GM19455 (cell line): Measurements from ENCODE around the gene IQCM.

ENCODE experiments used
- ATAC-seq: cut with Tn5 transposase; IDR thresholded peaks from one replicate; pipeline ENCODE4 v1.9.1; 2021; ENCODE audit not compliant: unreplicated experiment

IQCM gene

DNA sequence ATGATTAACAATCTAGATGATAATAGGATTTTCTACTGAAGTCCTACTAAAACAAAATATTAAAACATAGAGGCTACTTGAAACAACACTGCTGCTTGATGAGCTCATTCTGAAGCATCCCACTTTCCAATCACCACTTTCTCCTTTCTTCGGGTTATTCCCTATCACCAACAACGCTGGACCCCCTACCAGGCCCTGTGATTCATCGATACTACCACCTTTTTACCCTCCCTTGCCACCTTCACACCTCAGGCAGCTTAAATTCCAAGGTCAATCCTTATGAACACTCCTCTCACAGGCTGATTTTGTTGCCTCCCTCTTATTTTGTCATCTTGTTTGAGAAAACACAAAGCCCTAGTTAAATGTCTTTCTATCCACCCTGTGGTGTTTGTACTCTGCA is 102.6 kb downstream of the IQCM start:
- ATAC-seq = no peak

DNA sequence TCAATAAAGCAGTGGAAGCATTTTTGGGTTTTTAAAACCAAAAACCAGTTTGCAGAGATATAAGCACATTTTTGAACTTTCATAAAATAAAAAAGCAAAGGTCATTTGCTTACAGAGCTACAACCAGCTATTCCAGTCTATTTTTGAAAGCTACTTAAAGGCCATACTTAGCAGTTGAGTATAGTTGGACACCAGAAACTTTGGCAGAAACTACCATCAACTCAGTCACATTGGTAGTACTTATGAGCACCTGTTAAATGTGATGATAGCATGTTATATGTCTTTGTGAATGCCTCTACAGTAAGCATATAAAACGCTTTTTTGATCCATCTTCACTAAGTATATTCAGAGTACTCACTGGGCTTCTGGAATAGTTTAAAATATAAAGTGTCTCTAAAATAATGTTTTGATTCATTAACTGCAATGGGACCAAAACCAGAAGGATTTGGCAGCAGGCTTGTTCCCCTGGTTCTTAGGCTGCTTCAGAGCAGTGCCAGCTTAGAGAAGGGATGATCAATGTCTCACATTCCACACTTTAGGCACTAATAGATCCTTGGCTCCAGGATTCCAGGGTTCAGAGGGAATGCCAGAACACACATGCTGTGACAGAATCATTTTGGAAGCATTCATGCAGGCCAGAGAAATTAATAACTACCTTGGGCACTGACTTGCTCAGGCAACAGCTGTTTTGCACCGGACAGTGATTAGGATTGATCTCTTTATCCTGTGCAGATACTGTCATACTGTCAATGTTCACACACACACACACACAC is 103.9 kb downstream of the IQCM start:
- ATAC-seq = no peak

DNA sequence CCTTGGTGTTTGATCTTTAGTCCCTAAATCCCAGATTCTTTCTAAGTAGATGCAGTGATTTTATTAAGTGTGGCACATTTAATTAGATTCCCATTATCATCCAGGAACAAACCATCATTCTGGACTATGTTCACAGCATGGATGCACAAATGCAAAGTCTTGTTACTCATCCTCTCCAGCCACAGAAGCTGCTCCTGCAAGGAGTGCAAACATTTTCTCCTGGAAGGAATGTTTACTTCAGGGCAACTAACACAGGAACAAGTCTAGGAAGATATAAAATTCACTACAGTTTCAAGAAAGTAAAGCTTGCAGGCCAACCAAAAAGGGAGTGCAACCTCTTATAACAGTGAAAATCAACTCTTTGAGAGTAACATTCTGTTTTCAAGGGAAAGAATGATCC is 106.0 kb downstream of the IQCM start:
- ATAC-seq = no peak

DNA sequence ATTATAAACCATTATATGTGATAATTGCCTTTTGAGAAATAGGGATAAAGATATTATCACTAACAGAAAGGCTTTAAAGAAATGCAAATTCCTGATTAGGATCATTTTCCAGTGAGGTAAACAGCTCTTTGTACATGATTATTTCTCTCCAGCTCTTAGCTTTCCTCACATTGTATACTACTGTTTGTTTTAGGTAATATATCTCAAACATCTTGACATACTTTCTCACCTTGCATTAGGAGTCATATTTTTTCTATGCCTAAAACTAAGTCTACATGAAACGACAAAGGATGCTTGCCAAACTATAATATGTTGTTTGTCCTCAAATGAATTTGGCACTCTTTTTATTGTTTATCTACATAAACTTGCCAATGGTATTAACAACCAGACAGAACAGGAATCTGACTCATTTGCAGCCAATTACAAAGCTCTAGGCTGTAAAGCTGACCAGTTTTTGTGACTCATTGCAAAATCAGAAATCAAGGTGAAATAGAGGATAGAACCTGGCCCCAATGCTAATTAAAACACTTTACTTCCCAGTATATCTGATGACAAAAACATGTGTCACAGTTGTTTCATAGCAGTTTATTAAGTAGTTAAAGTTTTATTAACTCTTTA is 107.0 kb downstream of the IQCM start:
- ATAC-seq = no peak

DNA sequence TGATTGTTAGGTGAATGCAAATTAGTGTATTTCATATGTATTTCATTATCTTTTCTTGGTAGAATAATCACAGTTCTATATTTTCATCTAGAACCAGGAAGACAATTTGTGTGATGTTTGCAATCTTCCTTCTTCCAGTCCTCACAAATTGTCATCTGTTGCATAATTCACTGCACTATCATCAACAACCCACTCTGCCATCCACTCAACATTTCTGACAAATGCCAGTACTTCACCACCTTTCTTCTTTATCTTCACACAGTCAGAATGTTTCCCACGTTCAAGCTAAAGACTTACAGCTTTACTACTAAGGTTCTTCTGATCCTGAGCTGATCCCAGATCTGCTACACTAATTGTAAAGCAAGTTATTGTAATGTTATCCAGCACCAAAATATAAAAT is 107.8 kb downstream of the IQCM start:
- ATAC-seq = no peak

DNA sequence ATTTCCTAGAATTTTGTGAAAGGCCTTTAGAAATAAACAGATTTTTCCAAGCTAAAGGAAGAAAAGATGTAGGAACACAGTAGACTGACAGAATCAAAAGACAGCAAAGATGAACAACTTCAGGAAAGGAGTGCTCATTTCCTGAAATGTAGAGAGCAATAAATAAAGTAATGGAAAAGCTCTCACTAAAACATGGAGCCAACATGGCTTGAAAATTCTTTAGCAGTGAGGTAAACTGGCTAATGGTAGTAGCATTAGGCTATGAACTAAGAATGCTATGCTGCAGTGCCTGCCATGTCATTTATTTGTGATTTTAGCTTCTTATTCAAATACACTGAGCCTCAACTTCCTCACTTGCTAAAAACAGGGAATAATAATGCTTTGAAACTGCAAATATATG is 108.7 kb downstream of the IQCM start:
- ATAC-seq = no peak

DNA sequence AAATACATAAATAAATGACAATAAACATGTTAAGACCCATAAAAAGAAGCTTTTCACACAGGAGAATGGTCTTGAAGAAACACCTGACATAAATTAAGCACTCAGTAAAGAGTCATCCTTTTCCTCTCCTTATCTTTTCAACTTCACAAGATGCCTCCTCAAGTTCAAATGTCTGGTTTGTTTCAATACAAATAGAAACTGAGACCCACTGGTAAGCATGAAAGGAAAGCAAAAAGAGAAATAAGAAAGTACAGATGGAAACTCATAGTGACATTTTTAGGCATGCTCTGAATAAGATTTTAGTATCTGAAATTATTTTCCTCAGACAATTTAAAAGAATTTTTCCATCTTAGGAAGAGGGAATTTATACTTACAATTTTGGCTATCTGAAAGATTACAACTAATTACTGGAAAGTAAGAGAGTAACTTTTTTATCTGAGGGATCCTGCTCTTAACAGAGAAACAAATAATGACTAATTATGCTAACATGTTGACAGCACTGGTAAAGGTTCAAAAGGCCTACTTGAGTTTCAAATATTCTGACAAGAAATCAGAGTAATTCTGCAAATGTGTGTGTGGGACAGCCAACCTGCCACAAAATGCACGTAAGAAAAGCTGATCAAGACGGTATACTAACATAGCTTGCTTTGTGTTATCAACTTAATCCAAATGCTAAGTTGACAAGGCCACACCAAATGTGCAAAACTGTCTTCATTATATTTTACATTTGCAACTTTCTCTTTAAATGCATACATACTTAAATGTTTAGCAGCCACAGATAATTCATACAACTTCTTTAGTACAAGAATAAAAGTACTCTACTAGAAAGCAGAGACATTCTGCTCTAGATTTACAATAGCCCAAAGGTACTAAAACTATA is 113.0 kb downstream of the IQCM start:
- no peak for ATAC-seq

DNA sequence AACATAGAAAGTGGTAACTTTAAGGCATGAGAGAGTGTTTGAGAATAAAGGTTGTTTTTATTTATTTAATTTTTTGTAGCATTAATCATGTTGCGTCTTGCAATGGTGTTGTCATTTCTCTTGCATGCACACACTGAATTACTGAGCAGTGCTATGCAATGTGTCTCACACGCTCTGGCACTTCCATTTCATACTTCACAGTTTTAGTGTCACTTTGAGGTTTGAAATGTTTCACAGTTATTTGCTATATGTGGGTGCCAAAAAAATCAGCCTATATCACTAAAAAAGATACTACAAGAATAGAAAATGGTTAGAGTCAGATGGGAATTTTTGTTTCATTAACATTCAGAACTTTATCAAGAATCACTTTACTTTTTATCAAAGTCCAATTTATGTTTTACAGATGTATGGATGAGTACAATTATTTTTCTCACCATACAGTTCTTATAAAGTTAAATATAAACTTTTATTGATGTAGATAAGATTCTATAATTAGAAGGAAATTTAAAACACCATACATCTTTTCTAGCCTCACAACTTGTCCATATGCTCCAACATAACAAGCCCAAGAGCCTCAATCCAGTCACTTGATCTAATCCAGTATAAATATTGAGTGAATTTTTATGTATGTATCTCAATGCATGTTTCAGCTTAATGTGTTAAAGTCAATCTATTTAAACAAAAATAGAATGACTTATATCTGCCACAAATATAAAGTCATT is 114.0 kb downstream of the IQCM start:
- ATAC-seq = no peak

DNA sequence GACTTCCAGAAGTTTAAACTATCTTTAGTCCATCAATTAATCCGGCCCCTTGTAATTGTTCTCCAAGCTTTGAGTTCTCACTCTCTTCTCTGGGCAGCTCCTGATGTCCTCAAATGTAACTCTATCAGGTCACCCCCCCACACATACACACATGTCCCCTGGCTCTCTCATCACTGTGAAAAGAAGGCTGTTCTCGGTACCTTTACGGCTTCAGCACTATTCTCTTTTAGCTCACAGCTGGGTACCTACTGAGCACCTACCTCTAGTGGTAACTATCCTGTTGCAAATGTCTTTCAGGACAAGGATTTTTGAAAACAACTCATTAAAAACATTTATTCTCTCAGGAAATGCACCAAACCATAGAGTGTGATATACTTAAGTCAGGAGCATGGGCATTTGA is 115.4 kb downstream of the IQCM start:
- no peak for ATAC-seq

DNA sequence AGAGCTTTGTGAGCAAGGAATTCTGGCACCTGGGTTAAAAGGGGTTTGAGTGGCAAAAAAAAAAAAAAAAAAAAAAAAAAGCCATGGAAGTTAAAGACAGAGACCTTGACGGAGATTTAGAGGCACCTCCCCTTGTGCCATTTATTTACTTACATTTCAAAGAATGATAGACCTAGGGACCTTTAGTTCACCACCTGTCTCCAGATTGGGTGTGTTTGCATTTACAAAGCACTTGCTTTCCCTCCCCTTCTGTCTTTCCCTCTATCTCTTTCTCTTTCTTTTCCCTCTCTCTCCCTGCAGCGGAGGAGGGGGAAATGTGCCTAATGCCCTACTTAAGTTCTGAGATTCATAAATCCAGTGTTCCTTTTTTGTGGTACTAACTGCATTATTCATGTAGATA is 116.0 kb downstream of the IQCM start:
- ATAC-seq = no peak

DNA sequence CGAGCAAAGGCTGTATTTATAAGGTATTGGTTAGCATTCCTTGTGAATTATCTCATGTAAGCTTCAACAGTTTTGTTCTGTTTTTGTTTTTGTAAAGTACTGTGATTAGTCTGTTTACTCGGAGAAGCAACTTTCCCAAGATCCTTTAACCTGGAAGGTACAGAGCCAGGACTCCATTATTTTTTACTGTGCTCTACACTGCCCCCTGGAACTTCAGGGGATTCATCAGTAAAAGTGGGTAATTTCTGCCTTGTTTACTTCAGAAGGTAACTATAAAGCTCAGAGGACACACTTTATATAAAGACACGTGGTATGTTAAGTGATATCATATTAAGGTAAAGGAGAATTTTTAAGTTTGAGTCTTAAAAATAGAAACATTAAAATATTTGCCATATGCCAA is 124.9 kb downstream of the IQCM start:
- ATAC-seq = no peak

DNA sequence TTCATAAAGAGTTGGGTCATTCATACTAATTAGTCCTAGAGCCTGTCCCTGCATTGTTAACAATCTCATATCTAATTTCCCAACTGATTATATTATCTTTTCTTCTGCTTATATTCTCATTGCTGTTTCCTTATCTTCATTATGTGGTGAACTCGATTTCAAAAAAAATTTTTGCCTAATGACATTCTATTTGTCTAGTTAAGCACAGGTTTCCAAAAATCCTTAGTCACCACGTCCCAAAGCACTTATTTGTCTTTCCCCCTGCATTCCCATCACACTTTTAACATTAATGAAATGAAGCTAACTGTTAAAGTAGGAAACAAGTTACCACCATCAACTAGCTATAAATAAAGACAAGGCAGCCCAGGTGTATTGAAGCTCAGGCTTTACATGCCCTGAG is 131.1 kb downstream of the IQCM start:
- no peak for ATAC-seq

DNA sequence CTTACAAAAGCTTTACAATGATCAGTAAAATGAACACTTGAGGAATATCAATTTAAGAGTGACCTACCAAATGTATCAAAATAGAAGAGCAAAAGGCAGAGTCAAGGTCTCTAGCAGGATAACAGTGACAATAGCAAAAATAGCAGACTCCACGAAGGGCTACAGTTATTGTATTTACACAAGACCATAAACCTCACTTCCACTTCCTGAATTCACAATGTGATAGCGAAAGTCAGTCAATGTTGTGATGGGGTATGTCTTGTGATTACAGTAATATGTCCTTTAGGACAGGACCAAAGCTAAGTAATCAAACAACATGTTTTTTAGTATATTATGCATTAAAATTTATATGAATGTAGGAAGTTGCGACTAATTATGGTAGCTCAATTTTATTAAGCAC is 139.6 kb downstream of the IQCM start:
- ATAC-seq = peak; percentile 76

DNA sequence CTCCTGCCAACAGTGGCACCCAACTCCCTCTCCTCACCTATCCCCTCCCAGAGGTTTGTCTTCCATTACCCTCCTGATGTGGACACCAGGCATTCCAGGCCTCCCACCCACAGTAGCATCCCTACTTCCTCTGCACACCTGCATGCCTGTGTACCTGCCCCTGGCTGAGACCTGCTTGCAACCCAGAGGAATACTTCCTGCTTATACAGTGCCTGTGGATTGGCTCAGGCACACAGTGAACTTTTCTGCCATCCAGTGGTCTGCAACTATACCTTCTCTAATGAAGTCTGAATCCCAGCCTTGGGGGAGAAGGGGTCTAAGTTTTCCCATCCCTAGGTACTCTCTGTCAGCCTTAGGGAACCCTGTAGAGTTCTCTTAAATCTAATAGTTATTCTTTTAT is 169.9 kb downstream of the IQCM start:
- ATAC-seq = no peak

DNA sequence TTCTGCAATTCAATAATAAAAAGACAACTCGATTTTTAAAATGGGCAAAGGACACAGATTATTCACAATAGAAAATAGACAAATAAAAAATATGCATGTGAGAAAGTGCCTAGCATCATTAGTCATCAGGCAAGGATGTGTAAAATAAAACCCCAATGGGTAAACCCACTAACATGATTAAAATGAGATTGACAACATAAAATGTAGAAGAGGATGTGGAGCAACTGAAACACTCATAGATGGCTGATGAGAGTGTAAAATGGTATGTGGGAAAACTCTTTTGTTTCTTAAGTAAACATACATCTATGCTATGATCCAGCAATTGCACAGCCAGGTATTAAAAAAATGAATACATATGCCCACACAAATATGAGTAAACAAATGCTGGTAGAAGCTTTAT is 177.6 kb downstream of the IQCM start:
- ATAC-seq = no peak

DNA sequence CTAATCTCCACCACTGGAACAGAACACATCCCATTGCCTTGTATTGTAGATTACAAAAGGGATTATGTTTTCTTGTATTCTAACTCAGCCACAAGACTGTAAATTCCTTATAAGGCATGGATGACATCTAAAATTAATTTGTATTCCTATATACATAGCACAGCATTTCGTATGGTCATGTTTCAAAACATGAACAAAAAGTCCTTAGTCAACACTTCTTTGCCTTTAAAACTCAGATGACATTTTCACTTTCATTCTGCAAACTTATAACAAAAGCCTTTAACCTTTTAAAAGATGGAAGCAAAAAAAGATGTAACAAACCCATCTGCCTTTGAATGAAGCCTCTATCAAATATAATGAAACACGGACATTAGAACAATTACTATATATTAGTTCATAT is 181.3 kb downstream of the IQCM start:
- ATAC-seq = no peak

DNA sequence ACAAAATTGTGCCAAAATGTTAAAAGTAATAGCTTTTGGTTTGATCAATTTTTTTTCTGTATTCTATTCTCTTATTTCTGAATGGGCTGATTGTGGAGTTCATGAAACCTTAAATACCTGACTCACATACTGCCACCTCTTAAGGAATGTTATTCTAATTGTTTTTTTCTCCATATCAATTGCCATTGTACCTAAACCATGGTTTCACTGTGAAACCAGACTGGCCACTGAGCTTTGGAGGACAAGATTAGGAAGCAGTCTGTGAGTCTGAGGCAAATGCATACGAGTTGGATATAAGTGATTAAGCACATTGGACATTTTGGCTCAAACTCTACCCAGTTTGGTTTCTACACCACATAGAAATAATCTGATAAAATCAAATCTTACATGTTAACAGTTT is 184.0 kb downstream of the IQCM start:
- ATAC-seq = no peak

DNA sequence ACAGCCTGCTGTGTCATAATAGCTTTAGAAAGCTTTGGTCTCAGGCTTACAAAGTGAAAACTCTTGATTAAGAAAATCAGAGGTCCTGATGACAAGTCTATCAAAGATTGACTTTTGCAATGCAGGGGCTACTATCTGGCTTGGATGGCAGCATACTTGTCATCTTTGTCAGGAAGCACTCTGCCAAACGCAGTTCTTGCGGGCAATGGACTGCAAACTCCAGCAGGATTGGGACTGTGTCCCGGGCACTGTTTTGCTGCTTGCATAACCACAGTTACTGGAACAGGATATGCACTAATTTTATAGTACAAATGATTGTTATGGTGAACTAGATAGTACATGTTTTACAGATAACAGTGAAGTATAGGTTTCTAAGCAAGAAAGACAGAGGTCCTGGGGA is 185.6 kb downstream of the IQCM start:
- no peak for ATAC-seq

DNA sequence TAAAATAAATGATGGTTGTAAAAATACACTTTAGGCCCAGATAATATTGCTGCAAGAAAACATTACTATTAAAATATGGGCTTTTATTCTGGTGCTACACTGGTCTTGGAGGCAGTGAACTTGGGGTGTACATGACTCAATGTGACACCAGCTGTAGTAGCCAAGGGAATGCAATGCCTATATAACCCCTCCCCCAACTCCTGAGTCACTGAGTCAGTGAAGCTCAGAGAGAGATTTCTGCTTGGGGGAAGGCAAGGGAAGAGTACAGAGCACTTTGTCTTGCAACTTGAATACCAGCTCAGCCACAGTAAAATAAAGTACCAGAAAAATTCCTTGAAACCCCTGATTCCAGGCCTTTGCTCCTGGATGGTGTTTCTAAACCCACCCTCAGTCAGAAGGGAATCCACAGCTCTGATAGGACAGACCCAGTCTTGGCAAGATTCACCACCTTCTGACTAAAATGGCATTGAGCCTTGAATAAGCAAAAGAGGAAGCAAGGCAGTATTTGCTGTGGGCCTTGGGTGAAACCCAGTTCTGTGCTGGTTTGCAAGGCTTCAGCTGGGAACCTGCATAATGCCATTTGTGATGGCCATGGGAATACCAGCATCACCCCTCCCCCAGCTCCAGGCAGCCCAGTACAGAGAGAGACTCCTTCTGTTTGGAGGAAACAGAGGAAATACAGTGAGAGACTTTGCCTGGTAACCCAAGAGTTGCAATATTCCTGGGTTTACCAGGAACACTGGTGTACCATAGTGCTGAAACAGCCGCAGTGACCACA is 209.9 kb downstream of the IQCM start:
- ATAC-seq = no peak

DNA sequence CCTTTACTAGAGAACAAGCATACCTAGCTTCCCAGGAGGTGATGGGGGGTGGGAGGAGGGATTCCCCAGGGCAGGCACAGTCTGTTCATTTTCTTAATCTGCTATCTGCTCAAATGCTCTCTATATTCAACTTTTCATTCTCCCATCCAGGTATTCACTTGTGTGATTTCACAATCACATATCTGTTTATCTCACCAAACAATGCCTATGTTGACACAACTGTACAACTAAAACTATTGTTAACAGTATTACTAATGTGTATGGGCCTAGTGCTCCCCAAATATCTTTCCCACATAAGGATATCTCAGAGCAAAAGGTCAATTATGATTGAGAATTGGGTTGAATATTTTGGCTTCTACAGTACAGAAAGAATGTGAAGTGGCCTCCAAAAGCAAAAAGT is 210.8 kb downstream of the IQCM start:
- ATAC-seq = no peak

DNA sequence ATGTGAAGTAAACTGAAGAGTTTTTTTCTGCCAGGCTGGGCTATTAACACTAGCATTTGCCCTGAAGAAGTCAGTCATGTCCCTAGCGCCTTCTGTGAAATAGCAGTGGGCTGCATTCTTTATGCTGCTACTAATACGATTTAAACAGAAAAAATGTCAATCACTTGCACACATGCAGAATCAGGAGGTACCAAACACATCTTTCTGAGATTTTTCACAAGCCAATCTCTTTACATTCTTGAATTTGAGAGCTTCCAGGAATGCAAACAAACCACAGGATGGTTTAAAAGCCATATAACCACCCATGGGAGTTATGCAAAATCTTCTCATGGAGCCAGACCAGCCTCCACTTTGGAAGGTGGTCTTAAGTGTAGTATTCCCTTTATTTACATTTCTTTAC is 220.1 kb downstream of the IQCM start:
- no peak for ATAC-seq
